Fibroblast of mammary gland (primary cell): Measurements from ENCODE around the gene KIF5C.

ENCODE experiments used
- DNase-seq: peaks from one replicate; pipeline ENCODE4 v3.0.0-alpha.2; 2010; ENCODE audit warnings: low read depth
- H3K4me3 ChIP-seq: 2 replicates; pipeline ENCODE4 v1.5.1; 2011; ENCODE audit warnings: low read depth, mild to moderate bottlenecking, low read length, moderate library complexity; ENCODE audit not compliant: control insufficient read depth
- TF ChIP-seq, protein P1 (sequence below): conservative IDR thresholded peaks from 2 replicates; pipeline ENCODE4 v1.5.1; 2011; ENCODE audit warnings: low read depth, low read length, inconsistent platforms; ENCODE audit not compliant: control insufficient read depth, insufficient read depth

The KIF5C gene

DNA sequence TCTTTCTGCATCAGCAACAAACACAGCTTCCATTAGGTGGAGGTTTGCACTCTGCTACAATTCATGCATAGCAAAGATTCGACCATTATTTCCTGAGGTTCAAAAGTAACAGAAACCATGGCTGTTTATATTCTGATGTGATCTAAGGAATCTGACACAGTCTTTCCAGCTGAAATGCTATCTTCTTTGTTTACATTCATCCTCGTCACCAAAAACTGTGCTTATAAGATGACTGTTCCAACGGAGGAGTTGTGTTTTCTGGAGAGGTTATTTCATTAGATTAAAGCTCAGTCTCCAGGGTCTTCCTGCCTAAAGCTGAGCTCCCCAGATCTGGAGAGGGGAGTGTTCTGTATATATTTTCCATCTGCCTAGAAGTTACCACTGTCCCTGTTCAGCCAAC, 118.3 kb downstream of the KIF5C start:
- no peak overlapping the region for H3K4me3 ChIP-seq
- DNase-seq, result no peak
- TF ChIP-seq, protein P1, sequence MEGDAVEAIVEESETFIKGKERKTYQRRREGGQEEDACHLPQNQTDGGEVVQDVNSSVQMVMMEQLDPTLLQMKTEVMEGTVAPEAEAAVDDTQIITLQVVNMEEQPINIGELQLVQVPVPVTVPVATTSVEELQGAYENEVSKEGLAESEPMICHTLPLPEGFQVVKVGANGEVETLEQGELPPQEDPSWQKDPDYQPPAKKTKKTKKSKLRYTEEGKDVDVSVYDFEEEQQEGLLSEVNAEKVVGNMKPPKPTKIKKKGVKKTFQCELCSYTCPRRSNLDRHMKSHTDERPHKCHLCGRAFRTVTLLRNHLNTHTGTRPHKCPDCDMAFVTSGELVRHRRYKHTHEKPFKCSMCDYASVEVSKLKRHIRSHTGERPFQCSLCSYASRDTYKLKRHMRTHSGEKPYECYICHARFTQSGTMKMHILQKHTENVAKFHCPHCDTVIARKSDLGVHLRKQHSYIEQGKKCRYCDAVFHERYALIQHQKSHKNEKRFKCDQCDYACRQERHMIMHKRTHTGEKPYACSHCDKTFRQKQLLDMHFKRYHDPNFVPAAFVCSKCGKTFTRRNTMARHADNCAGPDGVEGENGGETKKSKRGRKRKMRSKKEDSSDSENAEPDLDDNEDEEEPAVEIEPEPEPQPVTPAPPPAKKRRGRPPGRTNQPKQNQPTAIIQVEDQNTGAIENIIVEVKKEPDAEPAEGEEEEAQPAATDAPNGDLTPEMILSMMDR, result no peak

DNA sequence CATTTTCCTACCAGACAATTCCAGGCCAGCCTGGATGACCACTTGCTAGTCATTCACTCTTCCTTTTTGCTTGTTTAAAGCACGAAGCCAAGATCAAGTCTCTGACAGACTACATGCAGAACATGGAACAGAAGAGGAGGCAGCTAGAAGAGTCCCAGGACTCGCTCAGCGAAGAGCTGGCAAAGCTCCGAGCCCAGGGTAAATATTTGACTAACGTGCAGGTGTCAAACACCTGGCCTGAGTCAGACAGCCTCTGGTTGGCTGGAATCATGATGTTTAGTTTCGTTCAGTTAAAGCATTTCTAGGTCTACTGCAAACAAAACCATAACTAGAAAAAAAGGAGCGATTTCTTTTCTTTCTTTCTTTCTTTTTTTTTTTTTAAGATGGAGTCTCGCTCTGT, 119.3 kb downstream of the KIF5C start:
- TF ChIP-seq, protein P1, result no peak
- H3K4me3 ChIP-seq, result no peak overlapping the region
- no peak for DNase-seq

DNA sequence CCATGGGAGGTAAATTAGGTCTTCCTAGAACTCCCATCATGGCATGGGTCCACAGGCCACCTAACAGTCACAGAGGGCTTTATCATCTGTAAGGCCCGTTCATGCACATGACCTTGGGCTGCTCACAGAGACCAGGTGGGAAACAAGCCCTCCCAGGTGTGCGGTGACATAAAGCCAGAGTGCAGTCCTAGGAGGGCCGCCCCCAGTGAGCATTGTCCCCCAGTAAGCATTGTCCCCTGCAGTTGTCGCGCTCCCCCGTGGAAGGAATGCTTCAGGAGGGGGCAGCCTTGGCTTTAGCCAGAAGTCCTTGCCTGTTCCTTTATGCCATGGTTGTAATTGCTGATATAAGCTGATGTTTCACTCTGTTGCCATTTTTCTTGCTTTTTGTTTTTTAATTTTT, 121.8 kb downstream of the KIF5C start:
- H3K4me3 ChIP-seq, result no peak overlapping the region
- DNase-seq, result no peak
- TF ChIP-seq, protein P1, result no peak

DNA sequence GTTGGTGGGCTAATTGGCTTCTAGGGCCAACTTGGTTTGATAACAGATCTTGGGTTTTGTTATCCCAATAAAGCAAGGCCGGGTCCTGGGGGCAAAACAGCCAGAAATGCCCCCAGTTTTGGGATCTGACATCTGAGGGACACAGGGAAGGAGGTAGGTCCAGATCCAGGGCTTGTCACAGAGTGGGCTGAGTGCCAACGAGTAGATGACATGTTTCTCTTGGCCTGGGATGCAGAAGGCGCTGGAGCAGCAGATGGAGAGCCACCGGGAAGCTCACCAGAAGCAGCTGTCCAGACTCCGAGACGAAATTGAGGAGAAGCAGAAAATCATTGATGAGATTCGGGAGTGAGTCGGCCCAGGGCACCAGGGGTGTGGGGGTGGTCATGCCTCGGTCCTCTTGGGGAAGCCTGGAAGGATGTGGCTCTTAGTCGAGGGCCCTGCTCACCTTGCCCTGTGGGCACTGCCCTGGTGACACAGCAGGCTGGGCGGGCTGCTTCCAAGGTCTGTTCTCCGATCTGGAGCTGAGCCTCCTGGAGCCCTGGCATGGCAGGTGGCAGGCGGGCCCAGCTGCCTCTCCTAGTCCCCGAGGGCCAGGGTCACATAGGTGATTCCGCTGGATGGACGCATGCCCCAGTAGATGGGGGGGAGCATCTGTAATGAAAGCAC, 123.3 kb downstream of the KIF5C start:
- TF ChIP-seq, protein P1, result no peak
- DNase-seq, result no peak
- no peak overlapping the region for H3K4me3 ChIP-seq

DNA sequence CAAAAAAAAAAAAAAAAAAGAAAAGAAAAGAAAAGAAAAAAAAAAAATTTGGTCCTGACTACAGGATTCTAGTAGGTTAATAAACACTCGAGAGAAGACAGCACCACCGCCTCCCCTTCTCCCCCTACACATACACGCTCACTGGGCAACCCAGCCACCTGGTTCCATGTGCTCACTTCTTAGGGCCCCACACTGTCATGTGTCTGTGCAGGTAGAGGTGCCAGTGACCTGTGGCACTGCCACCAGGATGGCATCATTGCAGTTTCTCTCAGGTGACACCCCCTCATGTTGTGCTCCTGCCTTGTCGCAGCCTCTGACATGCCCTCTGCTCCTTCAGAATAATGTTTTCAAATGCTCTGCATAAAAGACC, 123.8 kb downstream of the KIF5C start:
- H3K4me3 ChIP-seq, result no peak overlapping the region
- TF ChIP-seq, protein P1, result no peak

DNA sequence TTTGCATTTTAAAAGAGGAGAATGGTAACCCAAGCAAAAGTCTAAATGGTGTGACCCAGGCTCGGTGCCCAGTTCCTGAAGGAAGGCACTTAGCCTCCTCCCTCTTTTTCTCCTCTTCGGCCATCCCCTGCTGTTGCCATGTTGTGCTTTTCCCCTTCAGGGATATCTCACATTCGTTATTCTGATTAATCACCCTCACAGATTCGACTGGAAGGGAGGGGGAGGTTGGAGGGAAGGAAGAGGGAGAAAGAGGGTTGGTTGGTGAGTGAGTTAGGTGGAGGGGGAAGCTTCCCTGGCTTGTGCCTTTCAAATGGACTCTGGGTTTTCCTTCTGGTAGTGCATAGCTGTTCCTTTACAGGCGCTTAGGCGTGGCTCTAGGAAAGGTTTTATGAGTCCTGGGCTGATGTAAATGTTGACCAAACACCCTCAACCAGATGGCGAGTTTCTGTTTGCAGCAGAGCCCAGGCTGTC, 124.5 kb downstream of the KIF5C start:
- TF ChIP-seq, protein P1, result no peak
- DNase-seq, result no peak
- no peak overlapping the region for H3K4me3 ChIP-seq

More for the DNA sequence above, 123.8 kb downstream of the KIF5C start:
- DNase-seq, result no peak

DNA sequence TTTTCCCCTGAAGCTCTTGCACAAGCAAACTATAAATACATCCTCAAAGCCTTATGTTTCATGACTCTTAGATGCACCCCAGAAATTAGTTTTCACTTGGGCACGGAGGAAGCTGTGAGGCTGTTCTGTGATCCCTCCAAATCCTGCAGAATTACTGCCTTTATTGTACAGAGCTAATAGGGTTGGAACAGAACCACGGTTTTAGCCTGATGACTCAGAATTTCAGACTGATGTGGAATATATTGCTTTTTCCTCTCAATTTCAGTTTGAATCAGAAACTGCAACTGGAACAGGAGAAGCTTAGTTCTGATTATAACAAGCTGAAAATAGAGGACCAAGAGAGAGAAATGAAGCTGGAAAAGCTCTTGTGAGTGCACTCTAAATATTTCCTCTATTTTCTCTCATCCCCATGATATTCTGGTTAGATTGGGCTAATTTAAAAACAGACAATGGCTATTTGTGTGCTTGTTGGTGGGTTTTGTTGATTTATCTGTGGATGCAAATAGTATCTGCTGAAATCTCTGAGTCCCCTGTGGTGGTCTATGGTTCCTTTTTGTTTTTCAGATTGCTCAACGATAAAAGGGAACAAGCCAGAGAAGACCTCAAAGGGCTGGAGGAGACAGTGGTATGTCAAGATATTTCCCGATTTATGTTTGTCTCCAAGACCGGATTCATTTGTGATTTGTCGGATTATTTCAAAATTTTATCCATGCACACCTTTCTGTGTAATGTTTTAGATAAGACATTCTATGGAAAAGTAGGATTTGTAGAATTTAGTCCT, 125.3 kb downstream of the KIF5C start:
- TF ChIP-seq, protein P1, result no peak

More for the DNA sequence above, 125.3 kb downstream of the KIF5C start:
- peak; percentile 8 for DNase-seq
- no peak overlapping the region for H3K4me3 ChIP-seq
